ENCODE results near the gene RTEL1.
"Not testable (repeated sequence)": the region's sequence is repeated elsewhere in the genome, so short reads cannot be mapped to it uniquely, and the experiment has no call there.

Gene RTEL1

GRCh38 chr20:63657937-63658748 lies at the start of gene RTEL1:
Gene RTEL1 (plus strand): TSS chr20:63658312. CDS start chr20:63659403, 1,091 bp downstream.
- peak; percentile 82 for DNase-seq

- DNase-seq = no peak
These were observed 47.3 kb upstream of the RTEL1 start for GRCh38 chr20:63610581-63611435.

GRCh38 chr20:63611646-63612045 lies 46.5 kb upstream of the RTEL1 start:
- DNase-seq = no peak

- no peak for DNase-seq
These were observed 45.7 kb upstream of the RTEL1 start for GRCh38 chr20:63612276-63612931.

GRCh38 chr20:63613863-63614594 lies 44.1 kb upstream of the RTEL1 start:
- DNase-seq = not testable (repeated sequence)

GRCh38 chr20:63617092-63617875 lies 40.8 kb upstream of the RTEL1 start:
- DNase-seq = no peak

GRCh38 chr20:63617876-63618265 lies 40.2 kb upstream of the RTEL1 start:
- DNase-seq = no peak

GRCh38 chr20:63618291-63618980 lies 39.7 kb upstream of the RTEL1 start:
- no peak for DNase-seq

GRCh38 chr20:63619086-63619485 lies 39.0 kb upstream of the RTEL1 start:
- DNase-seq = no peak

GRCh38 chr20:63619505-63619904 lies 38.6 kb upstream of the RTEL1 start:
- DNase-seq = no peak

- no peak for DNase-seq
These were observed 37.1 kb upstream of the RTEL1 start for GRCh38 chr20:63620991-63621390.

- DNase-seq = no peak
These were observed 36.0 kb upstream of the RTEL1 start for GRCh38 chr20:63622096-63622495.

- no peak for DNase-seq
These were observed 35.4 kb upstream of the RTEL1 start for GRCh38 chr20:63622732-63623131.

GRCh38 chr20:63624486-63624885 lies 33.6 kb upstream of the RTEL1 start:
- no peak for DNase-seq

GRCh38 chr20:63625771-63626423 lies 32.2 kb upstream of the RTEL1 start:
- DNase-seq = peak; percentile 17

GRCh38 chr20:63626424-63627128 lies 31.5 kb upstream of the RTEL1 start, which contains the start of gene GMEB2:
Gene GMEB2 (minus strand): TSS chr20:63627101. CDS start chr20:63619397, 7,704 bp downstream.
- peak; percentile 68 for DNase-seq

GRCh38 chr20:63627129-63627750 lies 30.9 kb upstream of the RTEL1 start:
- peak; percentile 91 for DNase-seq

- DNase-seq = no peak
These were observed 30.3 kb upstream of the RTEL1 start for GRCh38 chr20:63627751-63628245.

Data from NCI-H2029 (cell line).